Measurements from ENCODE around the gene NKD2. TPM values are rescaled to one million over a fixed set of nuclear protein-coding genes. Genes with fewer than 3 reads are reported as not detected.

The NKD2 gene
- polyA plus RNA-seq, 1 donor (not counting 4 experiments of a cell fraction or from before 2014, with no cell fraction given) = not detected

DNA sequence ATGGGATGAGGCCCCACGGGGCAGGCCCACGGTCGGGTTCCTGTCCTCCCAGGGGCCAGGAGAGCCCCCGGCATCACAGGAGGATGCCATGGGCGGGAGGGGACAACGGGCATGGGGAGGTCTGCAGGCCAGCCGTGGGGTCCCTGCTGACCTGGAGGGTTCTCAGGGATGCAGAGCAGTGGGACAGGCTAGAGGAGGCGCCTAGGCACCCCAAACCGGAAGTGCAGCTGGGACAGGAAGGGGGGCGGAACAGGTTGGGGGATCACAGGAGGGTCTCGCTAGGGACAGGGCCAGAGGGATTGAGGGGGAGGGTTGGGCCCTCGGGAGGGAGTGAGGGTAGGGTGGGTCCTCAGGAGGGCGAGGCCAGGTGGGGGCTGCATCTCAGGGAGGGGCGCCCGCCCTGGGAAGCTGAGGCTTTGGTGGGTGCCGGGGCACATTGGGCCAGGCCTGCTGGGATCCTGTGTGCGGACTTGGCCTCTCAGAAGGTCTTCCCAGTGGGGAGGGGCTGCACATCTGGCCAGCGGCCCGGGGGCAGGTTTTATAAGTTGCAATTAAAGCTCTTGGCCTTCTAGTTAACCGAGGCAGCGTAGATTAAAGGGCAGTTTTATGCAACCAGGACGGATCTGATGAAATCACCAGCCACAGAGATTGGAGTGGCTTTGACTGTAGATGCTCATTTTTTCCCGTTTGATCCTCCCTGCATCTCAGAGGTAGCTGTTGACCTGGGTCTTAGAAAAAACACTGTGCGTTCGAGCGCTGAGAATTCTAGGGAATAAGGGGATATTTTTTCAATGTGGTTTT lies 20.1 kb downstream of the NKD2 start:
- Histone ChIP-seq H3K9ac (ENCODE audit: control insufficient read depth, extremely low read depth, insufficient read depth, low read length) (no peak overlapping the region), H3K4me2 (ENCODE audit: control insufficient read depth, extremely low read depth, insufficient read depth, low read depth, low read length) (no peak overlapping the region), H3K27me3 (ENCODE audit: control insufficient read depth, extremely low read depth, insufficient read depth, low read length) (peaks cover 11% of the 10 kb centered on the region), H4K20me1 (ENCODE audit: control insufficient read depth, extremely low read depth, insufficient read depth, low read length) (no peaks in the 10 kb centered on the region), H3K9me1 (ENCODE audit: control insufficient read depth, extremely low read depth, insufficient read depth, low read length) (no peaks in the 10 kb centered on the region), H3K4me3 (ENCODE audit: control insufficient read depth in 2 of 3, extremely low read depth in 1 of 3, insufficient read depth in 2 of 3, low read depth in 1 of 3, low read length in 3 of 3) (no peak overlapping the region), H3K9me3 (ENCODE audit: control insufficient read depth, low read depth, low read length) (no peaks in the 10 kb centered on the region), H3K36me3 (ENCODE audit: control insufficient read depth in 2 of 2, extremely low read depth in 1 of 2, insufficient read depth in 2 of 2, low read length in 2 of 2) (no peaks in the 10 kb centered on the region), H3K79me2 (ENCODE audit: control insufficient read depth, insufficient read depth, low read length) (no peaks in the 10 kb centered on the region), H2AFZ (ENCODE audit: control insufficient read depth, low read length) (no peak overlapping the region), H3K4me1 (ENCODE audit: control insufficient read depth, extremely low read depth, insufficient read depth, low read length) (no peaks in the 10 kb centered on the region), H3K27ac (ENCODE audit: control insufficient read depth, insufficient read depth, low read length) (no peak overlapping the region)
- dilution Hi-C loops (cut with MboI; ENCODE audit: extremely low pct_ligation_motif_present, low sequenced_read_pairs) = no loop called here
- TF ChIP-seq EZH2 (IDR thresholded peaks at IDR 0.05; ENCODE audit: low read length) = no peak
- DNase-seq (ENCODE audit: low read depth, low spot score) = no peak
- no peak for FAIRE-seq

DNA sequence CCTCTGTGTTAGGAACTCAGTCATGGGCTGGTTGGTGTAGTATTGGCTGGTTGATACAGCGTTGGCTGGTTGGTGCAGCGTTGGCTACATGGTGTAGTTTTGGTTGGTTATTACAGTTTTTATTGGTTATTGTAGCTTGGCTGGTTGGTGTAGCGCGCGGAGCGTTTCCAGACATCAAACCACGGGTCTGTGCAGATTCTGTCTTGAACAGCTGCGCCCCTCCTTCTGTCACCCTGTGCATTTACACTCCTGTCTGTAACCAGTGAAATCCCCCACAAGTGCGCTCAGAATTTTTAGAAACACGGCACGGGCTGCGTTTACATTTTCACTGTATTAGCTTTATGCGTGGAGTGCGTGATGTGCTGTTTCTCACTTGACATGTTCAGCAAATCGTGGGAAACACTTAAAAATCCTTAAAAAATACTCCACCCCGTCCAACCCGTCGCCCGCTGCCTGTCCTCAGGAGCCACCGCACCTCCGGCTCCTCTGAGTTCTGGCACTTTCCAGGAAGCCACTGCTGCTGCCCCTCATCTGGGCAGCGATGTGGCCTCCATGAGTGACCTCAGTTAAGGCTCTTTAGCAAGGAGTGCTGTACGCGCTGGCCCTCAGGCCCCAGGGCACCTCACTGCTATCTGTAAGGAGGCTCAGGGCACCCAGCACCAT lies 20.8 kb downstream of the NKD2 start:
- H3K9me3 ChIP-seq (ENCODE audit: control insufficient read depth, low read depth, low read length) = no peaks in the 10 kb centered on the region
- H3K36me3 ChIP-seq (ENCODE audit: control insufficient read depth in 2 of 2, extremely low read depth in 1 of 2, insufficient read depth in 2 of 2, low read length in 2 of 2) = no peaks in the 10 kb centered on the region
- H3K4me1 ChIP-seq (ENCODE audit: control insufficient read depth, extremely low read depth, insufficient read depth, low read length) = no peaks in the 10 kb centered on the region
- H3K4me2 ChIP-seq (ENCODE audit: control insufficient read depth, extremely low read depth, insufficient read depth, low read depth, low read length) = no peak overlapping the region
- no peak for DNase-seq (ENCODE audit: low read depth, low spot score)
- no peaks in the 10 kb centered on the region for H3K9me1 ChIP-seq (ENCODE audit: control insufficient read depth, extremely low read depth, insufficient read depth, low read length)
- dilution Hi-C loops (cut with MboI; ENCODE audit: extremely low pct_ligation_motif_present, low sequenced_read_pairs) = no loop called here
- no peak overlapping the region for H3K4me3 ChIP-seq (ENCODE audit: control insufficient read depth in 2 of 3, extremely low read depth in 1 of 3, insufficient read depth in 2 of 3, low read depth in 1 of 3, low read length in 3 of 3)
- FAIRE-seq = no peak
- no peak overlapping the region for H3K27ac ChIP-seq (ENCODE audit: control insufficient read depth, insufficient read depth, low read length)
- no peak overlapping the region for H3K9ac ChIP-seq (ENCODE audit: control insufficient read depth, extremely low read depth, insufficient read depth, low read length)
- H3K79me2 ChIP-seq (ENCODE audit: control insufficient read depth, insufficient read depth, low read length) = no peaks in the 10 kb centered on the region
- no peaks in the 10 kb centered on the region for H4K20me1 ChIP-seq (ENCODE audit: control insufficient read depth, extremely low read depth, insufficient read depth, low read length)
- no peak overlapping the region for H2AFZ ChIP-seq (ENCODE audit: control insufficient read depth, low read length)
- H3K27me3 ChIP-seq (ENCODE audit: control insufficient read depth, extremely low read depth, insufficient read depth, low read length) = peaks cover 11% of the 10 kb centered on the region
- TF ChIP-seq EZH2 (IDR thresholded peaks at IDR 0.05; ENCODE audit: low read length) = no peak
- TF ChIP-seq, protein P1, sequence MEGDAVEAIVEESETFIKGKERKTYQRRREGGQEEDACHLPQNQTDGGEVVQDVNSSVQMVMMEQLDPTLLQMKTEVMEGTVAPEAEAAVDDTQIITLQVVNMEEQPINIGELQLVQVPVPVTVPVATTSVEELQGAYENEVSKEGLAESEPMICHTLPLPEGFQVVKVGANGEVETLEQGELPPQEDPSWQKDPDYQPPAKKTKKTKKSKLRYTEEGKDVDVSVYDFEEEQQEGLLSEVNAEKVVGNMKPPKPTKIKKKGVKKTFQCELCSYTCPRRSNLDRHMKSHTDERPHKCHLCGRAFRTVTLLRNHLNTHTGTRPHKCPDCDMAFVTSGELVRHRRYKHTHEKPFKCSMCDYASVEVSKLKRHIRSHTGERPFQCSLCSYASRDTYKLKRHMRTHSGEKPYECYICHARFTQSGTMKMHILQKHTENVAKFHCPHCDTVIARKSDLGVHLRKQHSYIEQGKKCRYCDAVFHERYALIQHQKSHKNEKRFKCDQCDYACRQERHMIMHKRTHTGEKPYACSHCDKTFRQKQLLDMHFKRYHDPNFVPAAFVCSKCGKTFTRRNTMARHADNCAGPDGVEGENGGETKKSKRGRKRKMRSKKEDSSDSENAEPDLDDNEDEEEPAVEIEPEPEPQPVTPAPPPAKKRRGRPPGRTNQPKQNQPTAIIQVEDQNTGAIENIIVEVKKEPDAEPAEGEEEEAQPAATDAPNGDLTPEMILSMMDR (optimal IDR thresholded peaks at IDR 0.05 in 1 of 3, IDR thresholded peaks at IDR 0.05 in 1 of 3, conservative IDR thresholded peaks at IDR 0.05 in 1 of 3; ENCODE audit: extremely low read depth in 1 of 3, insufficient read depth in 2 of 3, low read length in 3 of 3) = no peak
